Activated CD4-positive, alpha-beta T cell treated with anti-CD3 and anti-CD28 coated beads for 24 hours (primary cell): Measurements from ENCODE around the gene COL6A5.

ENCODE experiments used
- DNase-seq, 2 donors: peaks; one replicate each; pipeline ENCODE4 v3.0.0-alpha.2; 2020; ENCODE audit warnings: low read depth in 2 of 2

COL6A5 gene

DNA sequence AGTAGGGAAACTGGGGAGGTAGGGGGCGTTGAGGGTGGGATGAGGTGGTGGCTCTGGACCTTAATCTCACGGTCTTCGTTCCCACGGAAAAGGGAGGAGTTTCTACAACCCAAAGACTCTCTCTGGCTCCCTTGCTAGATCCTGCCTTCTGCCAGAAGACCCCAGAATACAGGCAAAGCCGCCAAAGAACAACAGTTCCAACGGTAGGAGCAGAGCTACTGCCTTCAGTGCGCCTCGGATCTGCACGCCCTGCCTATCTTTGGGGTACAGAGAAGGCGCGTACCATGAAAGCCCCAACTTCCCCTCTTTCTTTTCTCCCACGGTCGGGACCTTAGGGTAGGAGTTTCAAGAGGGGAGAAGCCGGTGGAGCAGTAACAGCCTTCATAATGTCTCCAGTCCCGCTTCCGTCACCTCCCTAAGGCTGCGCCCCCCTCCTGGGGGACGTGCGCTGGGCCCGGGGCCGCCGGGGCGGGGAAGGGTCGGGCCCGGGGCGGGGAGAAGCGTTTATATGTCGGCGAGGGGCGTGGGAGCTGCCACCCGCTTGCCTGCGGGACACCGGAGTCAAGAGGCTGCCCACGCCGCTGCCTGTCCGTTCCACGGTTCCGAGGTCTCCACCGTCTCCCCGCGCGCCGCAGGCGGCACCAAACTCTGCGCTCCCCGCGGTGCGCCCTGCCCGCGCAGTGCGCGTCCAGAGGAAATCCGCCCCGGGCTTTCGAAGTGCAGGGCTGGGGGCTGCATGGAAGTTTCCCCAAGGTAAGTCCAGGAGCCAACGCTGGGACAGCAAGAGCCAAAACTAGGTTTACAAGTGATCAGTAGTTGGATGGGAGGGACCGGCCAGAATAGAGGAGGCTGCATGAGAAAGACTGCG, 171.4 kb downstream of the COL6A5 start, which contains the start of gene COL6A6:
TSS of gene COL6A6 (plus strand) at position 533 of the 868 bp plus-strand sequence. CDS start 43,188 bp downstream, outside the sequence.
- DNase-seq, result no peak

DNA sequence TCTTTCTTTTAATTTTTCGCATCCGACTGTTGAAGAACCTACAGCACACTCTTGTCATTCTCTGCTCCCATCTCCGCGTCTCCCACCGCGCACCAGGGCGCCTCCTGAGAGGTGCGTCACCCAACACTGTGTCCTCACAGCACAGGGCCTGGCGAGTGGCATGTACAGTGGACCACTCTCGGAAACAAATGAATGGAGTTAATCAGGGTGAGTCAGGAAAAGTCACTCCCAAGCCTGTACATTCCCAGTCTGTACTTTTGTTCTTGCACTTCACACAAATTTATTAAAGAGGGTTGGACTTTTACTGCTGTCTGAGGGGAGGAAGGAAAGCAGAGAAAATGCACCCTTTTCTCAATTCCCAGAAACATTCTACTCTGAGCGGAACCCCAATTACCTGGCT, 172.1 kb downstream of the COL6A5 start:
- no peak for DNase-seq

DNA sequence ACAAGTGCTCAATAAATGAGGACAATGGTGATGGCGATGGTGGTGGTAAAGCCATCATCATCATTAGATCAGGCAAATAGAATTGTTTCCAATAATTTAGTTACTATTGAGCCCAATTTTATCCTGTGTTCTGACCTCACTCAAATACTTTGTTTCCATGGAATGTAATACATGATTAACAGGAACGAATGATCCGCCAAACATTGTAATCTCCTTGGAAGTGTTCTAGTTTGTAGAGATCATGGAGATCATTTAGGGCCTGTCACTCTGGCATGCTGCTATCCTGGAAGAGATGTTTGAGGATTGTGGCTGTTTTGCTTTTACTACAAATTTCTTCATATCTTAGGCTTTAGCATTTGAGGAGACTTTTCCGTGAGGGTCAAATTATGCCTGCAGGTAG, 174.3 kb downstream of the COL6A5 start:
- DNase-seq, result no peak

DNA sequence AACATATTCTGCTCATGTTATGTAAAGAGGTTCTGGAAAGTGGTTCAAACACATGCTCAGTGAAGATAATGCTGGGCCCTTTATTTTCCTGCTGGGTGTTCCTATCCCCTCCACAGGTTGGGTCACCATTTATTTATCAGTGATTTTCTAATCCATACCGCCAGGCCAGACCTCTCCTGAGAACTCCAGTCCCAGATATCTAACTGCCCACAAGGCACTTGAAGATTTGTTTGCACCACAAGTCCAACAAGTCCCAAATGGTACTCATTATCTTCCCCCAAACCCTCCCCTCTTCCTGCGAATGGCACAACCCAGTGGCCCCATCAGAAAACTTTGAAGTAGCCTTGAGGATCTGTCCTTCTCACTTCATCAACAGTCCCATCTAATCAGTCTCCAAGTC, 176.9 kb downstream of the COL6A5 start:
- no peak for DNase-seq

DNA sequence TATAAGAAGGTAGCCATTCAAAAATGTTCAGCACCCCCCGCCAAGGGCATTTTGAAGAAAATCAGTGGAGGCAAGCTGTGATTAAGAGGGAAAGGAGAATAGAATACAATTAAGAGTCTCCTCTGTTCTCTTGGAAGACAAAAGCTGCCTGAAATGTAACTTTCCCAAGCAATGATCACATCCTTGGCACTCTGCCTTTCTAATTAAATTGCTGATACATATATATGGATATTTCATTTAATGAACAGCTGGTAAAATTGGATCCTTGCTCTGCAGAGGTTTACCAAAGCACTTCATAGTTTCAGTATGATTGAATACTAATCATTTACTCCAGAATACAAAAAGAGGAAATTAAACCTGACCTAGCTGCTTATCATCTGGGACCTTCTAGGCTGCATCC, 182.0 kb downstream of the COL6A5 start:
- DNase-seq, result no peak

DNA sequence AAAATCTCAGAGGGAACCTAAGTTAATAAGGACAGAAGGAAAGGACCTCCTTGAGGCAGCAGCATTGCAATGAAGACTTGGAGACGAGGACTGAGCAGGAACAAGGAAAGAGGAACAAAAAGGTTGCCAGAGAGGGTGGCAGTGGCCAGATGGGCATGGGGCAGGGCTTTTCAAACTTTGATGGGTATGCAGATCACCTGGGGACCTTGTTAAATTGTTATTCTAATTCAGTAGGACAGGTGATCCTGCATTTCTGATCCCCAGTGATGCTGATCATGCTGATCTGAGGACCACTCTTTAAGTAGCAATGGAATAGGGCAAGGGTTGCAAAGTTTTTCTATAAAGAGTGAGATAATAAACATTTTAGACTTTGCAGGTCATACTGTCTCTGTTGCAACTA, 182.6 kb downstream of the COL6A5 start:
- no peak for DNase-seq

DNA sequence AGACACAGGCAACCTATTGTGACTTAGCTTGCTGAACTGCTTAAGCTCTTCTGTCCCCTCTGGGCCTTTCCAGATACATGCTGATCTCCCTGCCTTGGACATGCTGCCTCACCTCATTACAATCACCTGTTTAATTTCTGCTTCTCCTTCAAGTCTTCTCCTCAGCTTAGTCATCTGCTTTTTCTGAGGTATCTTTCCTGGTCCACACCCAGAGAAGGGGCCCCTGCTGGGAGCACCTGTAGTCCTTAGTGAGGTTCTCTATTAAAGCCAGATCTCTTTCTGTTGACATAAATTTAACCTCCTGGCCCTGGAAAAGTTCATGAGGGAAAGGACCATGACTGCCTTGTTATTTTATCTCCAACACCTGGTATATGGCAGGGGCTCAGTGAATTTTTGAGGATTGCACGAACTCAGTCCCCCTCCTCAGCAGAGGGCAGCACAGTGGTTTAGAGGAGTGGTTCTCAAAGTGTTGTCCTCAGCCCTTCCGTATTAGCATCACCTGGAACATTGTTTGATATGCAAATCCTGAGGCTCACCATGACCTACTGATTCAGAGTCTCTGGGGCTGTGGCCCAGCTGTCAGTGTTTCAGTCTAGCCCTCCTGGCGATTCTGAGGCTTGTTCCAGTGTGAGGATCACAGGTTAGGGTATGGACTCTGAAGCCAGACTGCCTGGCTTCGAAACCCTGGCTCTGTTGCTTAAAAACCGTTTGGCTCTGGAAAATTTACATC, 184.2 kb downstream of the COL6A5 start:
- no peak for DNase-seq

DNA sequence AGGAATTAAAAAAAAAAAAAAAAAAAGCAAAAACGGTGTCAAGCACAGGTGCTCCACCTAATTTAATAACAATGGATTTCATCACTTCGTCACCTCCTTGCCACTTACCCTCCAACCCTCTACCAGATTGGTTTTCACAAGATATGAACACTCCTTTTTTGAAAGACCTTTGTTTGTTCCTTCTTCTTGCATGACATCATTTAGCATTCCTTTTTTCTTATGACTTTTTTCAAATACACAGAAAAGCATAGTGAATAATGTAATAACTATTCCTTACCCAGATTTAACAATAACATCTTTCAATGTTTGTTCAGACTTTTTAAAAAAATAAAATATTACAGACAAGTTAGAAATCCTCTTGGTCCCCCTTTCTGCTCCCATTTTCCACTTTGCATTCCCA, 187.8 kb downstream of the COL6A5 start:
- no peak for DNase-seq
